Mesothelial cell of epicardium (in vitro differentiated cells): Measurements from ENCODE around the gene LRRN3. TPM values are rescaled to one million over a fixed set of nuclear protein-coding genes. Genes with fewer than 3 reads are reported as not detected.

Experiments used
- DNase-seq, 2 experiments: peaks; one replicate each; pipeline ENCODE4 v3.0.0; 2021; ENCODE audit warnings: low spot score in 2 of 2; ENCODE audit not compliant: unreplicated experiment in 2 of 2
- H3K27ac Mint-ChIP-seq: 2 replicates; pipeline ENCODE4 v1.8.0; 2021; ENCODE audit warnings: mixed read lengths
- H3K27me3 Mint-ChIP-seq: 2 replicates; pipeline ENCODE4 v1.8.0; 2021; ENCODE audit warnings: low read depth, mixed read lengths
- H3K36me3 Mint-ChIP-seq: 2 replicates; pipeline ENCODE4 v1.8.0; 2021; ENCODE audit warnings: mixed read lengths
- H3K4me1 Mint-ChIP-seq: 2 replicates; pipeline ENCODE4 v1.8.0; 2021; ENCODE audit warnings: mixed read lengths
- H3K4me3 Mint-ChIP-seq: 2 replicates; pipeline ENCODE4 v1.8.0; 2021; ENCODE audit warnings: mild to moderate bottlenecking, moderate library complexity, mixed read lengths
- H3K9me3 Mint-ChIP-seq: 2 replicates; pipeline ENCODE4 v1.8.0; 2021; ENCODE audit warnings: mixed read lengths
- CTCF ChIP-seq: fragments of 200-600 bp; sonication (generic); IDR thresholded peaks from one replicate; pipeline ENCODE4 v1.5.0; 2021; ENCODE audit warnings: antibody characterized with exemption; ENCODE audit not compliant: unreplicated experiment
- total RNA-seq: library from RNA; stranded (reverse); gene quantifications from 3 replicates; pipeline ENCODE4 v1.2.1, GENCODE V29; 2021

Gene LRRN3
- total RNA-seq, 1 donor from 2014 or later, result 9.4 TPM

- Mint-ChIP-seq H3K27me3 (no peaks in the 10 kb centered on the region), H3K9me3 (peaks cover 5% of the 10 kb centered on the region), H3K27ac (peak overlapping the region; percentile 73), H3K36me3 (peaks cover 1% of the 10 kb centered on the region), H3K4me3 (no peak overlapping the region), H3K4me1 (peaks cover 28% of the 10 kb centered on the region)
- TF ChIP-seq CTCF, result no peak
- no peak for DNase-seq
These were observed 22.5 kb downstream of the LRRN3 start for GRCh38 chr7:111113263-111114017.

GRCh38 chr7:111115966-111116365 lies 25.0 kb downstream of the LRRN3 start:
- DNase-seq, result no peak
- no peak for TF ChIP-seq CTCF
- Mint-ChIP-seq H3K4me1 (peaks cover 26% of the 10 kb centered on the region), H3K36me3 (peaks cover 1% of the 10 kb centered on the region), H3K4me3 (no peak overlapping the region), H3K9me3 (peaks cover 5% of the 10 kb centered on the region), H3K27me3 (no peaks in the 10 kb centered on the region), H3K27ac (peak overlapping the region; percentile 75)

- Mint-ChIP-seq H3K4me1 (peaks cover 11% of the 10 kb centered on the region), H3K27me3 (no peaks in the 10 kb centered on the region), H3K27ac (no peak overlapping the region), H3K9me3 (no peaks in the 10 kb centered on the region), H3K4me3 (no peak overlapping the region), H3K36me3 (peaks cover 5% of the 10 kb centered on the region)
- no peak for DNase-seq
- no peak for TF ChIP-seq CTCF
These were observed 36.1 kb downstream of the LRRN3 start for GRCh38 chr7:111126987-111127386.

GRCh38 chr7:111129435-111129834 lies 38.5 kb downstream of the LRRN3 start:
- H3K27ac Mint-ChIP-seq, result no peak overlapping the region
- H3K4me3 Mint-ChIP-seq, result no peak overlapping the region
- H3K36me3 Mint-ChIP-seq, result peaks cover 3% of the 10 kb centered on the region
- no peak for TF ChIP-seq CTCF
- H3K9me3 Mint-ChIP-seq, result no peaks in the 10 kb centered on the region
- DNase-seq, result no peak
- no peaks in the 10 kb centered on the region for H3K27me3 Mint-ChIP-seq
- H3K4me1 Mint-ChIP-seq, result peaks cover 3% of the 10 kb centered on the region

GRCh38 chr7:111132833-111133232 lies 41.9 kb downstream of the LRRN3 start:
- H3K27ac Mint-ChIP-seq, result no peak overlapping the region
- TF ChIP-seq CTCF, result no peak
- H3K27me3 Mint-ChIP-seq, result no peaks in the 10 kb centered on the region
- no peaks in the 10 kb centered on the region for H3K4me1 Mint-ChIP-seq
- H3K36me3 Mint-ChIP-seq, result no peaks in the 10 kb centered on the region
- no peaks in the 10 kb centered on the region for H3K9me3 Mint-ChIP-seq
- H3K4me3 Mint-ChIP-seq, result no peak overlapping the region
- no peak for DNase-seq
